ENCODE data around the gene RPL36.

RPL36 gene

DNA sequence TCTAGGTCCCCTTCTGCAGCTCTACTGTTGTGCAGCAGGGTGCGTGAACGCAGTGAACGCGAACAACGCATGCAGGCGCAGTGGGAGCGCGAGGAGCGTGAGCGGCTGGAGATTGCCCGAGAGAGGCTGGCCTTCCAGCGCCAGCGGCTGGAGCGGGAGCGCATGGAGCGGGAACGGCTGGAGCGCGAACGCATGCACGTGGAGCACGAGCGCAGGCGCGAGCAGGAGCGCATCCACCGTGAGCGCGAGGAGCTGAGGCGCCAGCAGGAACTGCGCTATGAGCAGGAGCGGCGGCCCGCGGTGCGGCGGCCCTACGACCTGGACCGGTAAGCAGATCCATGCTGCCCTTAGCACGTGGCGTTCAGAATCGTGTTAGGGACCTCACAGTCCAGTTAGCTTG is 28.6 kb upstream of the RPL36 start:
- Histone ChIP-seq H3K4me1 (ENCODE audit: insufficient read depth, low read length) (no peaks in the 10 kb centered on the region), H3K9ac (ENCODE audit: low read depth, low read length) (no peak overlapping the region), H3K4me3 (ENCODE audit: low read length) (no peak overlapping the region), H3K27me3 (ENCODE audit: insufficient read depth, low read length) (no peaks in the 10 kb centered on the region), H3K9me3 (ENCODE audit: insufficient read depth, low read depth, low read length) (no peaks in the 10 kb centered on the region), H3K27ac (ENCODE audit: low read length) (no peak overlapping the region), H3K36me3 (ENCODE audit: insufficient read depth, low read depth, low read length) (peaks cover 93% of the 10 kb centered on the region)

GRCh38 chr19:5663904-5664303 is 26.2 kb upstream of the RPL36 start:
- Histone ChIP-seq H3K36me3 (ENCODE audit: insufficient read depth, low read depth, low read length) (peaks cover 96% of the 10 kb centered on the region), H3K27me3 (ENCODE audit: insufficient read depth, low read length) (no peaks in the 10 kb centered on the region), H3K9ac (ENCODE audit: low read depth, low read length) (no peak overlapping the region), H3K4me3 (ENCODE audit: low read length) (no peak overlapping the region), H3K4me1 (ENCODE audit: insufficient read depth, low read length) (peaks cover 7% of the 10 kb centered on the region; the same call in 1 of the 2 replicates), H3K9me3 (ENCODE audit: insufficient read depth, low read depth, low read length) (no peaks in the 10 kb centered on the region), H3K27ac (ENCODE audit: low read length) (no peak overlapping the region)

DNA sequence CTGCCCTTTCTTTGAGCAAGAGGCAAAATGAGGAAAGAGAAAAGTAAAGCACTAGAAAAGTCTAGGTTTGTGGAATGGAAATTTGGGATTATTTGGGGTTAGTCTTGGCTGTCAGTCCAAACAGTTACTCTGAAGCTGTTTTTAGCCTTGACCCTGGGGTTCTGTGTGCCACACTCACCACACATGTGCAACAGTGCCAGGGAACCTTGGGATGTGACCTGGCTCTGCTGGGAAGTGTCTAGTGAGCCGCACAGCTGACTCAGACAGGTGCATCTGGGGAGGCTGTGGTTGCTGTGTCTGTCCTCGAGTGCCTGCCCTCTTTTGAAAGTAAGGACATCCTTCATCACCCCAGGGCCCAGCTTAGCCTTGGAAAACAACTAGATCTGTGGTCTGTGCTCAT is 25.6 kb upstream of the RPL36 start:
- Histone ChIP-seq H3K36me3 (ENCODE audit: insufficient read depth, low read depth, low read length) (peaks cover 96% of the 10 kb centered on the region), H3K4me3 (ENCODE audit: low read length) (no peak overlapping the region), H3K9ac (ENCODE audit: low read depth, low read length) (no peak overlapping the region), H3K9me3 (ENCODE audit: insufficient read depth, low read depth, low read length) (no peaks in the 10 kb centered on the region), H3K27ac (ENCODE audit: low read length) (no peak overlapping the region), H3K27me3 (ENCODE audit: insufficient read depth, low read length) (no peaks in the 10 kb centered on the region), H3K4me1 (ENCODE audit: insufficient read depth, low read length) (peaks cover 7% of the 10 kb centered on the region; the same call in 1 of the 2 replicates)

DNA sequence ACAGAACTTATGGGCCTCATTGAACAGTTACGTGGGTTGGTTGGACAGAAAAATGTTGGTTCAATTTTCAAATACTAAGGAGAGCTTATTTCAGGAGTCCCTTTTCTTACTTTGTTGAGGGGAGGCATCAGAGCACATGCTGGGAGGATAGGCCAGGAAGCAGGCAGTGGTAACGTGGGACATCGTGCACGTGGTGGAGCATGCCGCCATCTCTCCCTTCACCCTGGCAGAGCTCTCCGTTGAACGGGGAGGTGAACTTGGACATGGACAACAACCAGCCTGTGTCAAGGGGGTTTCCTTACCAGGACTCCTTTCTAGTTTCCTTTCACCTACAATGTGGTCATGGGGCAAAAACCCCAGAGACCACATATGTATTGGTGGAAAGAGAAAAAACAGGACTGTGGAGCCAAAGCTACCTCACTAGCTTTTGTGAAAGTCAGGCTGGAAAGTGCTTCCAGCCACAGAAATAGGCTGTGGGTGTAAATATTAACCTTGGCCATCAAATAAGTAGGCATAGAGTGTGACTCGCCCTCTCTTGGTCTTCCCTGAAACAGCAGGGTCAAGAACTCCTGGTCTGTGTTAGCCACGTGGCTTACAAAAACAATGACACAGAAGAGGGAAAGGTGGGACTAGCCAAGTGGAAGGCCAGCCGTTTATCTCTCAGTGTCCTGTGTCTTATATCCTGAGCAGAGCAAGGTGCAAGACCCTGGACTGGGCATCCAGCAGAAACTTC is 24.1 kb upstream of the RPL36 start:
- H3K27ac ChIP-seq (ENCODE audit: low read length): no peak overlapping the region
- no peaks in the 10 kb centered on the region for H3K9me3 ChIP-seq (ENCODE audit: insufficient read depth, low read depth, low read length)
- H3K4me3 ChIP-seq (ENCODE audit: low read length): no peak overlapping the region
- H3K27me3 ChIP-seq (ENCODE audit: insufficient read depth, low read length): no peaks in the 10 kb centered on the region
- H3K36me3 ChIP-seq (ENCODE audit: insufficient read depth, low read depth, low read length): peaks cover 91% of the 10 kb centered on the region
- H3K9ac ChIP-seq (ENCODE audit: low read depth, low read length): no peak overlapping the region
- peaks cover 7% of the 10 kb centered on the region; the same call in 1 of the 2 replicates for H3K4me1 ChIP-seq (ENCODE audit: insufficient read depth, low read length)

DNA sequence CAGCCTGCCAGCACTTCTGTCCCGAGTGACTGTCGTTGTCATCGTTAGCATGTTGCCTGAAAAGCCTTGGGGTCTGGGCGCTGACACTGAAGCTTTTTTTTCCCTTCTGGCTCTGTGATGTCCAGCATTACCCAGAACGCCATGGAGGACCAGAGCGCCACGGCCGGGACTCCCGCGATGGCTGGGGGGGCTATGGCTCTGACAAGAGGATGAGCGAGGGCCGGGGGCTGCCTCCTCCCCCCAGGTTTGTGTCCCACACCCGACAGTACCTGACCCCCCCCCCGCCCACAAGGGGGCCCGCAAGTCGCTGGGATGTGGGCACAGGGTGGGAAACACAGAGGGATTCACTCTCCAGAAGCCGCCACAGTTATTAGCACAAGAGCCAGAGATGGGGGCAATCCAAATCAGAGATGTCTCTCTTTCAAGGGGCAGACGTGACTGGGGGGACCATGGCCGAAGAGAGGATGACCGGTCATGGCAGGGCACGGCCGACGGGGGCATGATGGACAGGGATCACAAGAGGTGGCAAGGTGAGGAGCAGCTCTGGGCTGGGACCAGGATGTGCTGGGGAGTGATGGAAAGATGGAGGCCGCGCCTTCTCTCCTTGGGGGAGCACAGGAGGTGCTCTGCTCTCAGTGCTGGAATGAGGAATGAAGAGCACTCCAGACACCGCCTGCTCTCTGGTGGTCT is 23.0 kb upstream of the RPL36 start:
- Histone ChIP-seq H3K9ac (ENCODE audit: low read depth, low read length) (no peak overlapping the region), H3K36me3 (ENCODE audit: insufficient read depth, low read depth, low read length) (peaks cover 90% of the 10 kb centered on the region), H3K27me3 (ENCODE audit: insufficient read depth, low read length) (no peaks in the 10 kb centered on the region), H3K4me1 (ENCODE audit: insufficient read depth, low read length) (peaks cover 7% of the 10 kb centered on the region; the same call in 1 of the 2 replicates), H3K9me3 (ENCODE audit: insufficient read depth, low read depth, low read length) (no peaks in the 10 kb centered on the region), H3K27ac (ENCODE audit: low read length) (no peak overlapping the region), H3K4me3 (ENCODE audit: low read length) (no peak overlapping the region)

DNA sequence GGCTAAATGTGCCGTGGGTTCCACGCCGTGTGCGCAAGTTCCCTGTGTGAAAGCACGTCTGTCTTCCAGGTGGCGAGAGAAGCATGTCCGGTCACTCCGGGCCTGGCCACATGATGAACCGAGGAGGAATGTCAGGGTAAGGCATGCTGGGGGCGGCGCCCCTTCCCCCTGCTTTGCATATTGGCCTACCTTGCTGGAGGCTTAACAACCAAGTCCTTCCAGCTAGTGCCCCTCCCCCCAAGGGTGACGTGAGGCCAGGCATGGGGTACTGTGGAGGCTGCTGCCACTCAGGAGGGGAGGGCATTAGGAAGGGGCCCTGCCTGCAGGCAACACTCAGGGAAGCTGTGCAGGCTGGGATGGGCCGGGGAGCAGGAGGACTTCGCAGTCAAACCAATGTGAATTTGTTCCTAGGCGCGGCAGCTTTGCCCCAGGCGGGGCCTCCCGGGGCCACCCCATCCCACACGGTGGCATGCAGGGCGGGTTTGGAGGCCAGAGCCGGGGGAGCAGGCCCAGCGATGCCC is 22.3 kb upstream of the RPL36 start:
- peaks cover 7% of the 10 kb centered on the region; the same call in 1 of the 2 replicates for H3K4me1 ChIP-seq (ENCODE audit: insufficient read depth, low read length)
- H3K27me3 ChIP-seq (ENCODE audit: insufficient read depth, low read length): no peaks in the 10 kb centered on the region
- H3K36me3 ChIP-seq (ENCODE audit: insufficient read depth, low read depth, low read length): peaks cover 83% of the 10 kb centered on the region
- H3K9ac ChIP-seq (ENCODE audit: low read depth, low read length): no peak overlapping the region
- no peak overlapping the region for H3K4me3 ChIP-seq (ENCODE audit: low read length)
- H3K27ac ChIP-seq (ENCODE audit: low read length): no peak overlapping the region
- no peaks in the 10 kb centered on the region for H3K9me3 ChIP-seq (ENCODE audit: insufficient read depth, low read depth, low read length)

DNA sequence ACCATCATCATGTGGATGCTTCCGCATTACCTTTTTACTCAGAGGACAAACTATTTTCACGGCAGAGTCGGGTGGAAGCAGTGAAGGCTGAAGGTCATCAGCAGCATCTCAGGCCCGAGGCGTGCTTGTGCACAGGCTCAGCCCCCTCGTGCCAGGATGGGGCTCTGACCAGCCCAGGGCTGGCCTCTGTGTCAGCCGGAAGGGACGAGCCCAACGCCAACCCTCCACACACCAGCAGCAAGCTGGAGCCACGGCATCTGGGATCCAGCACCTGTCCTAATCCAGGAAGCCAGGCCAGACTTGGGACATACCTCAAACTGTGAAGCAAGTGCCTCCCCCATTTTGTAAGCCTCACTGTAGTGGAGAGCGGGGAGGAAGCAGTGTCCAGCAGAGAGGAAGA is 20.9 kb upstream of the RPL36 start:
- Histone ChIP-seq H3K4me3 (ENCODE audit: low read length) (no peak overlapping the region), H3K9ac (ENCODE audit: low read depth, low read length) (no peak overlapping the region), H3K27ac (ENCODE audit: low read length) (no peak overlapping the region), H3K36me3 (ENCODE audit: insufficient read depth, low read depth, low read length) (peaks cover 73% of the 10 kb centered on the region), H3K27me3 (ENCODE audit: insufficient read depth, low read length) (no peaks in the 10 kb centered on the region), H3K4me1 (ENCODE audit: insufficient read depth, low read length) (peaks cover 7% of the 10 kb centered on the region; the same call in 1 of the 2 replicates), H3K9me3 (ENCODE audit: insufficient read depth, low read depth, low read length) (no peaks in the 10 kb centered on the region)

DNA sequence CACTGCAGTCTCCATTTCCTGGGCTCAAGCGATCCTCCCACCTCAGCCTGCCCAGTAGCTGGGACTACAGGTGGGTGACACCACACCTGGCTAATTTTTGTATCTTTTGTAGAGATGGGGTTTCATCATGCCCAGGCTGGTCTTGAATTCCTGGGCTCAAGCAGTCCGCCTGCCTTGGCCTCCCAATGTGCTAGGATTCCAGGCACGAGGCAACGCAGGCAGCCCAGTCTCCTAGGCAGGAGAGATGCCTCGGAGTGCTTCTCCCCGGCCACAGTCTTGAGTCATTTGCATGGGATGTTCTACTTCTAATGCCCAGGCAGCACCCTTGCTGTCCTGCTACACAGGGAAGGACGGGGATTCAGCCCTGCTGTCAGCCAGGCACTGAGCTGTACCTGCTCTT is 18.5 kb upstream of the RPL36 start:
- H3K27ac ChIP-seq (ENCODE audit: low read length): no peak overlapping the region
- peaks cover 7% of the 10 kb centered on the region; the same call in 1 of the 2 replicates for H3K4me1 ChIP-seq (ENCODE audit: insufficient read depth, low read length)
- H3K36me3 ChIP-seq (ENCODE audit: insufficient read depth, low read depth, low read length): peaks cover 49% of the 10 kb centered on the region
- no peaks in the 10 kb centered on the region for H3K9me3 ChIP-seq (ENCODE audit: insufficient read depth, low read depth, low read length)
- no peaks in the 10 kb centered on the region for H3K27me3 ChIP-seq (ENCODE audit: insufficient read depth, low read length)
- H3K9ac ChIP-seq (ENCODE audit: low read depth, low read length): no peak overlapping the region
- H3K4me3 ChIP-seq (ENCODE audit: low read length): no peak overlapping the region

DNA sequence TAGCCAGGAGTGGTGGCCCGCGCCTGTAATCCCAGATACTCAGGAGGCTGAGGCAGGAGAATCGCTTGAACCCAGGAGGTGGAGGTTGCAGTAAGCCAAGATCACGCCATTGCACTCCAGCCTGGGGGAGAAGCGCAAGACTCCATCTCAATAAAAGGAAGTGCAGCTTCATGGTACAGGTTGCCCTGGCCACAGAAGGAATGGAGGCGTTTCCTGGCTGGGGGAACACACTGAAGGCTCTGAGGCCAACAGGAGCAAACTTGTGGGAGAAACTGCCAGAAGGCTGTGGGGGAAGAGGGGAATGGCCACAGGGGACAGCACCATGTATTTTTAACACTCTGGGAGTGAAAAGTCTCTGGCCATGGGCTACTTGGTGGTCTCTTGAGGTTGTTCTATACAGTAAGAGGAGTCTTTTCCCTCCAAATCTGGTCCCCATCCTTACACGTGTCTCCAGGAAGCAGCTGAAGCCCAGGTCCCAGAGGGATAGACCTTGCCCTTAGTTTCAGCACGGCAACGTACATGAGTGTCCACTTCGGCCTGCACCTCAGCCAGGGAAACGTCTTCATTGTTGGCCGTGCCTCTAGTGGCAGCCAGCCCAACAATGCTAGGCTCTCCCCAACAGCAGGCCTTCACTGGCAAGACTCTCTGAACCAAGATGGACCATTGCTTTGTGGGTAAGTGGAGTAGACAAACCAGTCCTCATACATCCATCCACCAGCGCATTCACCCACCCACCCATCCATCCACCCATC is 17.2 kb upstream of the RPL36 start:
- 0 out of 2 replicates have a peak, but pooled peaks cover 3% of the 10 kb centered on the region for H3K4me1 ChIP-seq (ENCODE audit: insufficient read depth, low read length)
- H3K9ac ChIP-seq (ENCODE audit: low read depth, low read length): no peak overlapping the region
- no peak overlapping the region for H3K4me3 ChIP-seq (ENCODE audit: low read length)
- H3K9me3 ChIP-seq (ENCODE audit: insufficient read depth, low read depth, low read length): no peaks in the 10 kb centered on the region
- no peaks in the 10 kb centered on the region for H3K27me3 ChIP-seq (ENCODE audit: insufficient read depth, low read length)
- H3K27ac ChIP-seq (ENCODE audit: low read length): no peak overlapping the region
- peaks cover 36% of the 10 kb centered on the region for H3K36me3 ChIP-seq (ENCODE audit: insufficient read depth, low read depth, low read length)

GRCh38 chr19:5673752-5674151 is 16.3 kb upstream of the RPL36 start:
- Histone ChIP-seq H3K9me3 (ENCODE audit: insufficient read depth, low read depth, low read length) (no peaks in the 10 kb centered on the region), H3K36me3 (ENCODE audit: insufficient read depth, low read depth, low read length) (peaks cover 30% of the 10 kb centered on the region), H3K27ac (ENCODE audit: low read length) (no peak overlapping the region), H3K4me1 (ENCODE audit: insufficient read depth, low read length) (no peaks in the 10 kb centered on the region), H3K4me3 (ENCODE audit: low read length) (no peak overlapping the region), H3K27me3 (ENCODE audit: insufficient read depth, low read length) (no peaks in the 10 kb centered on the region), H3K9ac (ENCODE audit: low read depth, low read length) (no peak overlapping the region)

DNA sequence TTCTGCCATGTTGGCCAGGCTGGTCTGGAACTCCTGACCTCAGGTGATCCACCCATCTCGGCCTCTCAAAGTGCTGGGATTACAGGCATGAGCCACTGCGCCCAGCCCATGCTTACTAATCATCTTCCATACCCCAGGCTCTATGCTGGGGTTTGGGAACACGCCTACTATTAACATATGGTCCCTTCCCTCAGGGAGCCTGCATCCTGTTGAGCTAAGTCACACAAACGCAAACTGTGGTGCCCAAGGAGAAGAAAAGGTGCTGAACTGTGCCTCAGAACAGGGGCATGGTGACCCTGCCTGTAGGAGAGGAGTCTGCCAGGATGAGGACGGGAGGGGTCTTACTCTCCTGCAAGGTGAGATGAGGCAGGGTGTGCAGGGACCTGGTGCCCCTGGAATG is 15.4 kb upstream of the RPL36 start:
- Histone ChIP-seq H3K4me3 (ENCODE audit: low read length) (no peak overlapping the region), H3K9me3 (ENCODE audit: insufficient read depth, low read depth, low read length) (no peaks in the 10 kb centered on the region), H3K27ac (ENCODE audit: low read length) (no peak overlapping the region), H3K9ac (ENCODE audit: low read depth, low read length) (no peak overlapping the region), H3K4me1 (ENCODE audit: insufficient read depth, low read length) (no peaks in the 10 kb centered on the region), H3K27me3 (ENCODE audit: insufficient read depth, low read length) (no peaks in the 10 kb centered on the region), H3K36me3 (ENCODE audit: insufficient read depth, low read depth, low read length) (peaks cover 21% of the 10 kb centered on the region)

All from iPS-20b (cell line).